HG03575 (cell line): ENCODE data around the gene LYZL2.

Source experiments
- ATAC-seq: cut with Tn5 transposase; IDR thresholded peaks from one replicate; pipeline ENCODE4 v1.9.1; 2021; ENCODE audit not compliant: unreplicated experiment, insufficient number of reproducible peaks, low FRiP score; ENCODE audit errors: extremely low read depth

LYZL2 gene

DNA sequence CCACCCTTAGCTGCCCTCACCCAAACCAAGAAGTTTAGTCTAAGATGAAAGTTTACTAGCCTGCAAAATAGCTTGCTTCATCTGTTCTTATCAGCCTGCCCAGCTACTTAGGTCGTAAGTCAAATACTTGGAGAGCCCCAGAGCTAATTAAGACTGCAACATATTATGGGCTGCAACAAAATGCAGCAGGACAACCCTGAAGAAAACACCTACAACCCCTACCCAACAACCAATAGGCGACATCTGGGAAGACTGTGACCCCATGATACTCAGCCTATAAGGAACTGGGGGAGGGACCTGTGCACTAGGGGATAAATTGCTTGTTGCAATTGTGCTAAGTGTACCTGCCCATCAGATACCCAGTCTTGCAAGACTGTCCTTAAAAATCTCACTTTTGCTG is 64.1 kb downstream of the LYZL2 start:
- no peak for ATAC-seq

DNA sequence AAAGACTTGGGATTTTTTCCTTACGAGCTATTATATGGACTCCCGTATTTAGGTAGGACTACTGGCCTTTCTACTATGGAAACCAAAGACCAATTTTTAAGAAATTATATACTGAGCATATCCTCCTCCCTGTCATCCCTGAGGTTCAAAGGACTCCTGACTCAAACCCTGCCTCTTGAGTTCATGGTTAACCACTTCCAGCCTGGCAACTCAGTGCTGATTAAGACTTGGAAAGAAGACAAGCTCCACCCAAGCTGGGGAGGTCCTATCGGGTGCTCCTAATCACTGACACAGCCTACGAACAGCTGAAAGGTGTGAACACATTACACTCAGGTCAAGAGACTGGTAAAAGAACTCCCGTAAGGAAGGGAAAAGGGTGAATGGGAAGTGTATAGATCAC is 66.8 kb downstream of the LYZL2 start:
- ATAC-seq, result no peak
